HuH-7.5 (cell line): Measurements from ENCODE around the gene NR2C2AP.

Experiments used
- DNase-seq: peaks from one replicate; pipeline ENCODE4 v3.0.0; 2011; ENCODE audit warnings: low spot score

NR2C2AP gene

GRCh38 chr19:19214892-19215291 is 11.7 kb upstream of the NR2C2AP start:
- peak; percentile 90 for DNase-seq

- DNase-seq: no peak
Observed at GRCh38 chr19:19214159-19214490, 10.9 kb upstream of the NR2C2AP start.

DNA sequence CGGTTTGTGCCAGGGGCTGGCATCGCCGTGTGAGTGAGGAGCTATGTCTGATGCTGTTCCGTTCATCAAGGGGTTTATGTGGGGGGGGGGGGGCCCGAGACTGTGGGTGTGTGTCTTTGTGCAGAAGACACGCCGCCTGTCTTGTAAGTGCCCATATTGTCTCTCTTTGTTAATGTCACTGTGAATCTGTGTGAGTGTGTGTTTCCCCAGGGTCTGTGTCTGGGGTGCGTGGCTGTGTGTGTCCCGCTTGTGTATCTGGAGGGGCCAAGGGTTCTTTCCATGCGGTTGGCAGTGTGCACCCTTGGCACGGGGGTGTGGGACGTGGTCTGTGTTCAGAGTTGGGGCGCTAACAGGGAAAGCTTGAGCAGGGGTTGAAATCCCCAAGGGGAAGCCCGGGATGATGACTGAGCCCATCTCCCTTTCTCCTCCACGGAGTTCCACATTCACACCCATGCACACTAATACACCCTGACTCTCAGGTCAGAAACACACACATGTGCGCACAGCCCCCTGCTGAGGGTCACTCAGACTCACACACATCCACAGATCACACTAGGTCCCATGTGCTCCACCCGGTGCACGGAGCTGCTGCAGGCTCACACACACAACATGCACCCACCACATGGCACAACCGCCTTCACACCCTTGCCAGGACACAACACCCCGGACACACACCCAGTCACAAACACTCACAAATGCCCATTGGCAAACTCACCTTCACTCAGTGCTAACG is 10.4 kb upstream of the NR2C2AP start:
- no peak for DNase-seq

DNA sequence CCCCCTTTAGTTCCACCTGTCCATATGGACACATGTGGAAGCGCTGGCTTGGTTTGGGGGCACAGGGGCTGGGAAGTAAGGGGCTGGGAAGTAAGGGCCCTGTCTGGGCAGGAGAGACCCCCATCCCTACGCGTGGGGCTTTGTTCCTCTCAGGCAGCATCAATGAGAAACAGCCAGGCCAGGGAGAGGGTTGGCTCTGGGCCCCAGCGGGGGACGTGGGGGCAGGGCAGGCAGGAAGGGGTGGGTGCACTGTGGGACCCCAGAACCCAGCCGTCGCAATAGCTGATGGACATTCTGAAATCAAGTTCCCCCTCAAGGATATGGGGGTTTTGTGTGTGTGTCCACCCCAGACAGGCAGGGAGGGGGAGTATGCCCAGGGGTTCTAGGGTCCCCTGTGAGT is 9.7 kb upstream of the NR2C2AP start:
- no peak for DNase-seq

DNA sequence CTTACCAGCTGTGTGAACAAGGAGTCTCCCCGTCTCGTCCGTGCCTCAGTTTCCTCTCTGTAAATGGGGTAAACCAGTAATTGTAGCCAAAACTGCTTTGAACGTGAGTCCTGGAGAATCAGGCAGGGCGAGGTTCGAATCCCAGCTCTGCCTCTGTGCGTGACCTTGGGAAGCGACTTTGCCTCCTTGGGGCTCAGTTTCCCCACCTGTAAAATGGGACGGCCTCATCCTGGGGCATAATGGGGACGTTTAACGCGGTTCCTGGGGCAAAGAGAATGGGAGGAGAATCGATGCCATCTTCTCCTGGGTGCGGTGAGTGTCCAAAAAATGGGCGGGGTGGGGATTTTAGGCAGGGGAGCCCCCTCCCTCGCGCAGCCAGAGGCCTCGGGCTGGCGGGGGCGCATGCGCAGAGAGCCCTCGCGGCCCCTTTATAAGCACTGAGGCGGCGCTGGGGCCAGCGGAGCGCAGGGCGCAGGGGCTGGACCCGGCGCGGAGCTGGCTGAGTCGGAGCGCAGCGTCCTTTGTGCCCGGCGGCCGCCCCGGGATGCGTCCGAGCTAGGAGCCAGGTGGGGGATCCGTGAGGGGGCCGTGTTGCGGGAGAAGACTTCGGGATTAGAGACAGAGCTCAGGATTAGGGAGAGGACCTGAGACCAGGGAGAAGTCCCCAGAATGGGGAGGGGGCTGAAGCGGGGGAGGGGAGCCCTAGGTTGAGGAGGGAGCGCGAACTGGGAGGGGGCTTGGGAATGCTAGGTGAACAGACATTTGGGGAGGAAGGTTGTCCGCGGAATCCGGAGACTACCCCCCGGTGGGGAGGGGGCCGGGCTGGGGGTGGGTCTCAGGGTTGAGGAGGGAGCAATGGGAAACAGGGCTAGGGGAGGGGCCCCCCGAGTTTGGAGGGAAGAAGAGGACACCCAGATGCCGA is 8.5 kb upstream of the NR2C2AP start, which contains the start of gene NCAN:
NCAN (plus strand) TSS at position 460 of the 922 bp plus-strand sequence. CDS start 4,996 bp downstream, outside the sequence.
- no peak for DNase-seq

- no peak for DNase-seq
Observed at GRCh38 chr19:19209372-19209771, 6.2 kb upstream of the NR2C2AP start.

DNA sequence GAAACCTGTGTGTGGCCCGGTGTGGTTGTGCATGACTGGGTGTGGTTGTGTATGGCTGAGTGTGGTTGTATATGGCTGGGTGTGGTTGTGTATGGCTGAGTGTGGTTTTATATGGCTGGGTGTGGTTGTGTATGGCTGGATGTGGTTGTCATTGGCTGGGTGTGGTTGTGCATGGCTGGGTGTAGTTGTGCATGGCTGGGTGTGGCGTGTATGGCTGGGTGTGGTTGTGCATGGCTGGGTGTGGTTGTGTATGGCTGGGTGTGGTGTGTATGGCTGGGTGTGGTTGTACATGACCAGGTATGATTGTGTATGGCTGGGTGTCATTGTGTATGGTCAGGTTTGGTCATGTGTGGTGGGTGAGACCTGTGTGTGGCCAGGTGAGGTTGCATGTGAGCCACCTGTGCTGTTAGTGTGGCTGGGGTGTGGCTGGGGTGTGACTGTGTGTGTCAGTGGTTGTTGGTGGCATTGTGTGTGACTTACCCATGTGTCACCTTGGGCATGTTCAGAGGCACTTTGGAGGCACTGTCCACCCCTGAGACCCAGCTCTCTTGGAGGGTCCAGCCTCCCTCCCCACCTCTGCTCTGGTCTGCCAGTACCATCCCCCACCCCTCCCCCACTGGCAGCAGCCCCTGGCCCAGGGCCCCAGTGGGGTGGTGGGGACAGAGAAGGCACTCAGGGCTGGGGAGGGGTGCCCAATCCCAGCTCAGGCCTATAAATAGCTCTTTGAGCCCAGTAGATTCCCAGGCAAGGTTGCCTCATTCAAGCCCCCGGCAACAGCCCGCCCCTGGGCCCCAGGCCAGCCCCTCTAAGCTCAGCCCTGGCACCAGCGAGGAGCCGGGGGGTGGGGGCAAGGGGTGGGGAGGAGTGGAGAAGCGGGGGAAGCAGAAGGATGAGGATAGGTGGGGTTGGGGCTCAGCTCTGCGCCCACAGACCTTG is 4.7 kb upstream of the NR2C2AP start:
- DNase-seq: no peak

- DNase-seq: no peak
Observed at GRCh38 chr19:19206938-19207337, 3.7 kb upstream of the NR2C2AP start.

DNA sequence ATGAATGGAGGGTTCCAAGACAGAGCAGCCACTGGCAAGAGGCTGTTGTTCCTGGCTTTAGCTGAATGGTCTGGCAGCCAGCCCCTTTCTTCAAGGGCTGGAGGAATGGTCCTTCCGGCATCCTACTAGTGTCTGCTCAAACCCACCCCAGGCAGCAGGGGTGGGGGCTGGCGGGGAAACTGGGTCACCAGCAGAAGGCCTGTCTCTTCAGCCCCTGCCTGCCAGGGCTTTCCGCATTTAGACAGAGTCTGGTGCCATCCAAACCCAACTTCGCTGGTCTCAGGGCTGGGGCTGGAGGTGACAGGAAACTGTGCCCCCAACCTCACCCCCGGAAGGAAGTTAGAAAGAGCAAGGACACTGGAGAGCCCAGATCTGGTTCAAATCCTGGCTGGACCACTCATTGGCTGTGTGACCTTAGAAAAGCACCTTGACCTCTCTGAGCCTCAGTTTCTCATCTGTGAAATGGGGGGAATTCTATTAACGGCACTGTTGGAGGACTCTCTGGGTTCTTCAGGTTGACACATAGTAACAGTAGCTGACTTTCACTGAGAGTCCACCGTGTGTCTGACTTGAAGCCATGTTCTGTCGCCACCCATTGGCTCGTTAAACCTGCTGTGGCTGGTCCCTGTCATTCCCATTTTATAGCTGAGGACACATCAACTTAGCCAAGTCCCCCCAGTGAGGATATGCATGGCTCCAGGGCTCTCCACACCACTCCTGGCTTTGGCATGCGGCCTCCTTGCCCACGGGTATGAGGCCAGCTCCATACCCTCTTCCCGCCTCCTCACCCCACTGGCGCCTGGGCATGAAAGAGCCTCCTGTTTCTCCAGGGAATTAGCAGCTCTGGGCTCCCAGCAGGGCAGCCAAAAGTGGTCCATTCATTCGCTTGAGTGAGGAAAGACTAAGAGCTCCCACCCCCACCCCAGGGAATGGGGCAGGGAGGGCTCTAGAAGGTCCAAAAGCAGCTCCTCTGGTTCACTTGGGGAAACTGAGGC is 2.5 kb upstream of the NR2C2AP start:
- DNase-seq: no peak

DNA sequence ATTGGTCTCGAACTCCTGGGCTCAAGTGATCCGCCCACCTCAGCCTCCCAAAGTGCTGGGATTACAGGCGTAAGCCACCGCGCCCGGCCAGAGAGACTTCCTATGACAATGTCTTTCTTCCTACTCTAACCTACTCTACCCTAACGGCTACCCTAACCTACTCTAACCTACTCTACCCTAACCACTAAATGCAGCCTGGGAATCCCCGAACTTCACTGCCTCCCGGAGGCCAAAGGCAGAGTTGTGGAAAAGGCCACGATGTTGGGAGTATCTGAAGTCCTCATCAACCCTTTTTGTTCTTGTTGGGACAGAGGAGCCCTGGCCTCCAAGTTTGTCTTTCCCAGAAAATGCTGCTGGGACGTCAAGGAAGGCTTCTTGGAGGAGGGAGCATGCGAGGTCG is 967 bp upstream of the NR2C2AP start:
- DNase-seq: no peak

GRCh38 chr19:19202707-19203011 is 555 bp downstream of the NR2C2AP start:
- DNase-seq: no peak

DNA sequence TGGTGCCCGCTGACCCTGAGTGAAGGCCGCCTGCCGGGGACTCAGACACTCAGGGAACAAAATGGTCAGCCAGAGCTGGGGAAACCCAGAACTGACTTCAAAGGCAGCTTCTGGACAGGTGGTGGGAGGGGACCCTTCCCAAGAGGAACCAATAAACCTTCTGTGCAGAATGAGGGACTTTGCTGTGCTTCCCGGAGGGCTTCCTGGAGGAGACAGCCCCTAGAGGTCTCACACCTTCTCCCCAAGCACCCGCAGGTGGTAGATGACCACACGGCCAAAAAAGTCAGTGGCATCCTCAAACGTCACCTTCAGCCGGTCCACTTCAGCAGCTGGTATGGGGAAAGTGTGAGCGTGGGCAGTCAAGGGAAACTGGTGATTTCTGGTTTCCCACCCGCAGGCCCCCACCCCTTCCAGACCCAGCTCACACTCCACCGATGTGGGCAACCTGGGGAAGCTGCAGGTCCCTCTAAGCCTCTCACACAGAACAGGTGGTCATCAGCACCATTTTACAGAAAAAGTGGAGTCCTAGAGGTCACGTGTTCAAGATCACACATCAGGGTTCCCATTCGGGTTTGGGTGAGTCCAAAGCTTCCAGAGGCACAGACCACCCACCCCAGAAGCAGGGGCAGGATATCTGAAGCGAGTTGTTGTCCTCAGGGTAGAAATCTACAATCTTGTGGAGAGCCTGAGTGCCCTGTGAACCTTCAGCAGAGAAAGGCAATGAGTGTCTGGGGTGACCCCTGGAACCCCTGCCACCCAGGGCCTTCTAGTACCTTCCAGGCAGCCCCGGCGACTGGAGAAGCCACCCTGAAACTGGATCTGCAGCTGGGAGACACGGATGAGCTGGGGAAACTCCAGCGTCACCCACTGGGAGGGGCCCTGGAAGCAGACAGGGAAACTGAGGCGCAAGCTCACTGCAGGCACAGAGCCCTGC is 1.2 kb downstream of the NR2C2AP start:
- DNase-seq: no peak

GRCh38 chr19:19193926-19194325 is 9.3 kb downstream of the NR2C2AP start:
- DNase-seq: no peak

DNA sequence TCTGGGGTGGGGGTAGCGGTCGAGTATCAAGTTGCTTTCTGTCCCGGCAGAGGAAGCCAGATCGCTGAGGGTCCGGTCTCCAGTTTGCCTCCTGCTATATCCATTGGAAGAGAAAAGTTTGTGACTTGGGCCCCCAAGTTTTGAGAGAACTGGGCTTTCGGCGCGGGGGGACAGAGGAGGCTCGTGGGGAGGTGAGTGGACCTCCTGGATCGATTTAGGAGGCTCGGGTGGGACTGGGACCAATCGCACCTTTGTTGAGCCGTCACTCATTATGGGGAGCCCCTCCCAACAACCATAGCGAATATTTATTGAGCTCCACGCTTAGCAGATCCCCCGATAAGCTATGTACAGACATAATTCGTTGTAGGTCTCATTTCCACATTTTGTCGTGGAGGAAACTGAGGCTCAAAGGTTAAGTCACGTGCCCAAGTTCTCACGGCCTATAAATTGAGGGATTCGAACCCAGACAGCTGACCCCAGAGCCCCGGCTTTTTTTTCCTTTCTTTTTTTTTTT is 10.2 kb downstream of the NR2C2AP start:
- DNase-seq: no peak

GRCh38 chr19:19192078-19192882 is 10.9 kb downstream of the NR2C2AP start, which contains the start of the genes BORCS8 and RFXANK:
Gene BORCS8 (minus strand): TSS chr19:19192152. CDS start chr19:19192117, 35 bp downstream.
Gene RFXANK (plus strand): TSS chr19:19192258. CDS start chr19:19193947, 1,689 bp downstream.
- peak; percentile 99 for DNase-seq

DNA sequence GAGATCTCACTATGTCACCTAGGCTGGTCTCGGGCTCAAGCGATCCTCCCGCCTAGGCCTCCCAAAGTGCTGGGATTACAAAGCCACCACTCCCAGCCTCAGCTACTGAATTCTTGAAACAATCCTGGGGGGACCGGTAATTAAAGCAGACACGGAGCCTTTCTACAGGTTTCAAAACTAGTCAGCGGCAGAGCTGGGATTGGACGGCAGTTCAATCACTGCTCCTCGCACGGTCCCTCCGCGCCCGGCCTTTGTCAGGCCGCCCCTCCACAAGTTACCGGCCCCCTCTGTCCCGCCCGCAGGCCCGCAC is 11.5 kb downstream of the NR2C2AP start:
- no peak for DNase-seq

- no peak for DNase-seq
Observed at GRCh38 chr19:19186742-19187141, 16.5 kb downstream of the NR2C2AP start.

GRCh38 chr19:19185853-19186740 is 17.1 kb downstream of the NR2C2AP start:
- DNase-seq: peak; percentile 87
